ENCODE results near the gene PTPRT. TPM values are rescaled to one million over a fixed set of nuclear protein-coding genes. Genes with fewer than 3 reads are reported as not detected.
A peak's percentile ranks its signal among the peaks of the same experiment; 100 is the strongest.

The PTPRT gene
- total and polyA plus RNA-seq, 11 donors: 0.04 to 2.5 (median 0.25) TPM; not detected in 2

GRCh38 chr20:42484790-42485375 is 704.8 kb downstream of the PTPRT start:
- no peaks in the 10 kb centered on the region for H3K9me3 ChIP-seq
- H3K4me1 ChIP-seq: peaks cover 0 to 21% (median 0%) of the 10 kb centered on the region in 12 donors
- H3K36me3 ChIP-seq: no peaks in the 10 kb centered on the region
- WGBS, 4 donors: 61 to 66% (median 65%) methylated on average over 5 of the region's 5 CpGs
- intact Hi-C loops (cut with DNase I): no loop called here
- H3K27ac ChIP-seq: peak overlapping the region; percentile 31 to 83 (median 58)
- peak in 3 of 4 donors; percentile 10 to 44 (median 38) for ATAC-seq
- no peaks in the 10 kb centered on the region for H3K27me3 ChIP-seq
- DNase-seq: peak in 1 of 5 donors; percentile 22
- no peak for TF ChIP-seq POLR2A (IDR thresholded peaks at IDR 0.05)
- TF ChIP-seq, protein P1, sequence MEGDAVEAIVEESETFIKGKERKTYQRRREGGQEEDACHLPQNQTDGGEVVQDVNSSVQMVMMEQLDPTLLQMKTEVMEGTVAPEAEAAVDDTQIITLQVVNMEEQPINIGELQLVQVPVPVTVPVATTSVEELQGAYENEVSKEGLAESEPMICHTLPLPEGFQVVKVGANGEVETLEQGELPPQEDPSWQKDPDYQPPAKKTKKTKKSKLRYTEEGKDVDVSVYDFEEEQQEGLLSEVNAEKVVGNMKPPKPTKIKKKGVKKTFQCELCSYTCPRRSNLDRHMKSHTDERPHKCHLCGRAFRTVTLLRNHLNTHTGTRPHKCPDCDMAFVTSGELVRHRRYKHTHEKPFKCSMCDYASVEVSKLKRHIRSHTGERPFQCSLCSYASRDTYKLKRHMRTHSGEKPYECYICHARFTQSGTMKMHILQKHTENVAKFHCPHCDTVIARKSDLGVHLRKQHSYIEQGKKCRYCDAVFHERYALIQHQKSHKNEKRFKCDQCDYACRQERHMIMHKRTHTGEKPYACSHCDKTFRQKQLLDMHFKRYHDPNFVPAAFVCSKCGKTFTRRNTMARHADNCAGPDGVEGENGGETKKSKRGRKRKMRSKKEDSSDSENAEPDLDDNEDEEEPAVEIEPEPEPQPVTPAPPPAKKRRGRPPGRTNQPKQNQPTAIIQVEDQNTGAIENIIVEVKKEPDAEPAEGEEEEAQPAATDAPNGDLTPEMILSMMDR (IDR thresholded peaks at IDR 0.05): no peak
- H3K4me3 ChIP-seq: peak overlapping the region in 4 of 12 donors; percentile 1 to 31 (median 15)

DNA sequence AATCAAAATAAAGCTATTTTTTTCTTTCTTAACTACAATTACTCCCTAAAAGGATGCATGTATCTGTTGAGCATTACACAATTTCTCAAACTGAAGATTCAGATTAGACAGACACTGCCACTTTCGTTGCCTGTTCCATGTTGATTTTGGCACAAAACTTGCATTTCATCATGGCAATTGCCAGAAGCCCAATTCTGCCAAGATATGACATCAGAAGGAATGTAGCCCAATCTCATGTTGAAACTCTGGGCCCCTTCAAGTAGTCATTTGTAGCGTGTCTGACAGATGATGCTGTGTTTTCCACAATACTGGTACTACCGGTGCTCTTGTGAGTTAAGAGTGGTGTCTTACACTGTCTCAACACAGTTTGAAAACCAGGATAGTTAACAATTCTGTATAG is 705.4 kb downstream of the PTPRT start:
- H3K9me3 ChIP-seq: no peaks in the 10 kb centered on the region
- WGBS, 4 donors: 47 to 57% (median 55%) methylated on average over 3 of the region's 3 CpGs
- TF ChIP-seq, protein P1 (IDR thresholded peaks at IDR 0.05): no peak
- no peak for TF ChIP-seq POLR2A (IDR thresholded peaks at IDR 0.05)
- no peaks in the 10 kb centered on the region for H3K27me3 ChIP-seq
- peaks cover 0 to 21% (median 0%) of the 10 kb centered on the region in 12 donors for H3K4me1 ChIP-seq
- peak in 2 of 5 donors; percentile 29 to 31 for DNase-seq
- H3K4me3 ChIP-seq: peak overlapping the region in 1 of 12 donors; percentile 31
- no peaks in the 10 kb centered on the region for H3K36me3 ChIP-seq
- ATAC-seq: peak; percentile 58 to 96 (median 88)
- intact Hi-C loops (cut with DNase I): no loop called here
- H3K27ac ChIP-seq: peak overlapping the region in 10 of 12 donors; percentile 16 to 83 (median 60)

DNA sequence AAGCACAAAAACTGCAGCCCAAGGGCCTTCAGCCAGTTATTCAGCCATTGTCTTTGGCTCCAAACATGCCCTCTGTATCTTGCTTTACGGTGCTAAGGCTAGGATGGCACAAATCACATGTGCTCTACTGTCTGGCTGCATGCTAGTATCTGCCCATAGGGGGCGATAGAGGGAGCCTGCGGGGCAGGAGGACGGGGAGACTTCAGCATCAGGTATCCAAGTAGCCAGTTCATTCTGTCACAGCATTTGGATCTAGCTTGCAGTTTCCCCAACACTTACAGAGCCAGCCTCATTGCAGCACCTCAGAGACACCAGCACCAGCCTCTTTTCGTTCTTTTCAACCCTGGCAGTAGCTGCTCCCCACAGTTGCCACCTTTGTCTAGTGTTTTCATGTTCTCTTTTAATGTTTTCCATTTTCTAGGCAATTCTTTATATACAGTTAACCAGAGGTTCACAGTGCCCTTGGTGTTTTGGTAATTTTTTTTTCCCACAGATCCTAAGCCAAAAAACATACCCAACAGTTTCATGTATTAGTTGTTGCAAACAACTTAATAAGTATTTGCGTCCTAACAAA is 705.9 kb downstream of the PTPRT start:
- H3K4me3 ChIP-seq: no peak overlapping the region
- intact Hi-C loops (cut with DNase I): no loop called here
- H3K4me1 ChIP-seq: peaks cover 0 to 21% (median 0%) of the 10 kb centered on the region in 12 donors
- DNase-seq (peak in 1 of 5 donors; percentile 23), ATAC-seq (peak in 2 of 4 donors; percentile 16 to 47)
- H3K36me3 ChIP-seq: no peaks in the 10 kb centered on the region
- TF ChIP-seq, protein P1 (IDR thresholded peaks at IDR 0.05): peak in 10 of 12 donors; percentile 18 to 54 (median 35)
- TF ChIP-seq POLR2A (IDR thresholded peaks at IDR 0.05): no peak
- WGBS, 4 donors: 29 to 31% (median 30%) methylated on average over 6 of the region's 6 CpGs
- no peaks in the 10 kb centered on the region for H3K27me3 ChIP-seq
- no peaks in the 10 kb centered on the region for H3K9me3 ChIP-seq
- H3K27ac ChIP-seq: peak overlapping the region in 3 of 12 donors; percentile 6 to 83 (median 65)

DNA sequence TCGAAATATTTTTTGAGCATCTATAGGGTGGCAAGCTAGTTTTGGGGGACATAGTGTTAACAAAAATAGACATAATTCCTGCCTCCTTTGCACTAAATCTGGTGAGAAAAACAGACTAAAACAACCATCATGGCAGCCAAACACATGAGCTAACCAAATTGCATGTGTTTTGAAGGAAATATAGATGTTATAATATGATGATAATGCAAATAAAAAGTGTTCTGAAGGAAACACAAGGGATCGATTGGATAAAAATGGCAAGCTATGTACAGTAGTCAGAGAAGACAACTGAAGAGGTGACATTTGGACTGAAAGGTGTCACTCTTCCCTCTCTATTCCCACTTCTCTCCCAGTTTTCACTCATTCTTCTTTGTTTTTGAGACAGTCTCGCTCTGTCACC is 706.9 kb downstream of the PTPRT start:
- intact Hi-C loops (cut with DNase I): no loop called here
- Histone ChIP-seq H3K27ac (no peak overlapping the region), H3K27me3 (peaks cover 0 to 3% (median 0%) of the 10 kb centered on the region in 9 donors), H3K4me1 (peaks cover 0 to 21% (median 0%) of the 10 kb centered on the region in 12 donors), H3K36me3 (no peaks in the 10 kb centered on the region), H3K4me3 (no peak overlapping the region), H3K9me3 (no peaks in the 10 kb centered on the region)
- TF ChIP-seq, protein P1 (IDR thresholded peaks at IDR 0.05): no peak
- no peak for TF ChIP-seq POLR2A (IDR thresholded peaks at IDR 0.05)
- DNase-seq: no peak
- ATAC-seq: no peak
- WGBS, 4 donors: 83 to 88% (median 86%) methylated on average over 3 of the region's 3 CpGs
